ENCODE data around the gene LCE1A.

DNA sequence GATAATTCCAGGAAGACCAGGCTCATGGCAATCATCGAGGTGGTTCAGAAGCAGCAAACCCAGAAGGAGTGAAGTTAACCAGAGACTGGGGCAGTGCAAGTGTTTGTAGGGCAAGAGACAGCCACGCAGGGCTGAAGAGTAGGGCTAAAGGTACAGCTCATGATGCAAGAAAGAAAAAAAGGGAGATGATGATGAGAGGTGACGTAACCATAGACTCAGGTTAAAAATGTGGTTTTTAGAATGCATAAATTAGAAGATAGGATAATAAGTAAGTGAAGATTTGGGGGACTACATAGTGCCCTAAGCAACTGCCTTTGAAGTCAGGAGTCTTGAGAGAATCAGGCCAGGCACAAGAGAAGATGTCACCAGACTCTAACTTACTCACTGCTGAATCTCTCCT, 32.9 kb downstream of the LCE1A start:
- no peak for TF ChIP-seq POLR2A (IDR thresholded peaks at IDR 0.05)
- TF ChIP-seq, protein P1, sequence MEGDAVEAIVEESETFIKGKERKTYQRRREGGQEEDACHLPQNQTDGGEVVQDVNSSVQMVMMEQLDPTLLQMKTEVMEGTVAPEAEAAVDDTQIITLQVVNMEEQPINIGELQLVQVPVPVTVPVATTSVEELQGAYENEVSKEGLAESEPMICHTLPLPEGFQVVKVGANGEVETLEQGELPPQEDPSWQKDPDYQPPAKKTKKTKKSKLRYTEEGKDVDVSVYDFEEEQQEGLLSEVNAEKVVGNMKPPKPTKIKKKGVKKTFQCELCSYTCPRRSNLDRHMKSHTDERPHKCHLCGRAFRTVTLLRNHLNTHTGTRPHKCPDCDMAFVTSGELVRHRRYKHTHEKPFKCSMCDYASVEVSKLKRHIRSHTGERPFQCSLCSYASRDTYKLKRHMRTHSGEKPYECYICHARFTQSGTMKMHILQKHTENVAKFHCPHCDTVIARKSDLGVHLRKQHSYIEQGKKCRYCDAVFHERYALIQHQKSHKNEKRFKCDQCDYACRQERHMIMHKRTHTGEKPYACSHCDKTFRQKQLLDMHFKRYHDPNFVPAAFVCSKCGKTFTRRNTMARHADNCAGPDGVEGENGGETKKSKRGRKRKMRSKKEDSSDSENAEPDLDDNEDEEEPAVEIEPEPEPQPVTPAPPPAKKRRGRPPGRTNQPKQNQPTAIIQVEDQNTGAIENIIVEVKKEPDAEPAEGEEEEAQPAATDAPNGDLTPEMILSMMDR (IDR thresholded peaks at IDR 0.05), result no peak
- no peak for TF ChIP-seq POLR2AphosphoS5 (IDR thresholded peaks at IDR 0.05)

Measured in transverse colon (tissue), 4 donors.